GM21529 (cell line): ENCODE data around the gene TPM1.
"Not testable (repeated sequence)": the region's sequence is repeated elsewhere in the genome, so short reads cannot be mapped to it uniquely, and the experiment has no call there.

Experiments
- ATAC-seq: cut with Tn5 transposase; IDR thresholded peaks from one replicate; pipeline ENCODE4 v1.9.1; 2021; ENCODE audit not compliant: unreplicated experiment

The TPM1 gene

DNA sequence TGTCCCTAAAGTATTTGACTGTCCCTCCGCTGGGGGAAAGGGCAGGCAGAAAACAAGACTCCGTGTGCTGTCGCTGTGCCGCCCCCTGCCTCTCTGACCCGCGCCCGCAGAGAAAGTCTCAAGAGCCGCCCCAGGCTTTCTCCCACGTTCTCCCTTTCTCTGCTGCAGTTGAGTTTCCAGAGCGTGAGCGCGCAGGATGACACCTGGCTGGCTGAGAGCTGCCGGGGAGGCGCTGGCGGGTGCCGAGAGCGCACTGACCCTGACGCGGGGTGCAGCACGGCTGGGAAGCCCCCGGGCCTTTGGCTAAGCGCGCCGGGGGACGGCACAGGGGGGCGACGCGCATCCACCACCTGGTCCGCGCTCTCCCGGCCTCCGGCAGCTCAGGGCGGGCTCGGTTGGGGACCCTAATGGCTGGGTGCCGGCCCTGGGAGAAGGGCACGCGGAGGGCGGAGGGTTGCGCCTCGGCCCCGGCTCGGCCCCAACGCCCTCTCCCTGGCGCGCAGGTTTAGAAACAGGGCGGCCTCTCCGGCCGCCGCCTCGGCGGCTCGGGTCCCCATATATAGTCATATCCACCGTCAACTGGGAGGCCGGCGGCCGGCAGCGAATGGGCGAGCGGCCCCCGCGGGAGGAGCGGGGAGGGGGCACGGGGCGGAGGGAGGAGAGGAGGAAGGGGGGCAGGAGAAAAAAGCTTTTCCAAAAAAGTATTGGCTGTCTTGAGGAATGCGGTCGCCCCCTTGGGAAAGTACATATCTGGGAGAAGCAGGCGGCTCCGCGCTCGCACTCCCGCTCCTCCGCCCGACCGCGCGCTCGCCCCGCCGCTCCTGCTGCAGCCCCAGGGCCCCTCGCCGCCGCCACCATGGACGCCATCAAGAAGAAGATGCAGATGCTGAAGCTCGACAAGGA lies at the start of gene TPM1:
Gene TPM1, plus strand, starts transcription at position 774 of the 903 bp plus-strand sequence. Its CDS starts 83 bp downstream, at position 857.
- ATAC-seq: no peak

DNA sequence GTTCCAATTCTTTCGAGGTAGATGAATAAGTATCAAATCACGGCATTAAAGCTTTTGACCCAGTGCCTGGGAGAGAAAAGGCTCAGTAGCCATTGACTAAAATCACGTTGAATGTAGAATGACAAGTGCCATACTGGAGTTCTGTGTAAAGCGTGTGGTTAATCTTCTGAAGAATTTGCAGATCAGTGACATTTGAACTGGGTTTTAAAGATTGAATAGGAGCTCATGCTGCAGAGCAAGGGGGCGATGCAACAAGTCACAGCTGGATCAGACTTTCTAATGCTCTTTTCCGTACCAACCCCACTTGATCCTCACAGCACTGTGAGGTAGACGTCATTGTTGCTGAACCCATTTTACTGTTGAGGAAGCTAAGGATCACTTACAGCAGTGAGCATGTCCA lies 49.5 kb upstream of the TPM1 start:
- no peak for ATAC-seq

DNA sequence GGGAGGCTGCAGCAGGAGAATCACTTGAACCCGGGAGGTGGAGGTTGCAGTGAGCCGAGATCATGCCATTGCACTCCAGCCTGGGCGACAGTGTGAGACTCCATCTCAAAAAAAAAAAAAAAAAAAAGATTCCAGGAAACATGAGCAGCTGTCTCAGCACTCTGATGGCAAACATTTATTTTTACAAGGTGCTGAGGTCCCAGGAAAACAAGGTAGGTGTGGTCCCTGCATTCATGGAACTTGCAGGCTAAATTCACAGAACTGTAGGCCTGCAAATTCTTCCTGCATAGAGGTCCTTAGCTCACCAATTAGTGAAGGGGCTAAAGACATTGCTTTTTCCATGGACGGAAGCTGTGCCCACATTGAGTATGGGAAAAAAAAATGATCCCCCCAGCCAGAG lies 48.9 kb upstream of the TPM1 start:
- ATAC-seq: not testable (repeated sequence)

DNA sequence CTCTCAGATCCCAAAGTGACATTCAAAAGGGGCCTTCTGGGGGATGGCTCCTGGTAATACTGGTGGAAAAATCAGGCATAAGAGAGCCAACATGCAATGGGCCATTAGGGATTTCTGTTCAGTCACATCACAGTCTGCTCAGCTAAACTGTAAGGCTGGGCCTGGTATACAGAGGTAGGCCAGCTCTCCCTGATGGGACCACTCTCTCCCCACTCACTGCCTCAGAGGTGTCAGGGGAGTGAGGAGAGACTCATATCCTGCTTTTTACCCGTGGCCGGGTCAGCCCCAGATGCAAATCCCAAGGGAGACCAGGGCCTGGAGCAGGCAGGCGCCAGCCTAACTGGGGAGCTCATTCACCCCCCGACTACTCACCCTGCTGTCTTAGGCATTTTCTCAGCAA lies 48.1 kb upstream of the TPM1 start:
- no peak for ATAC-seq

DNA sequence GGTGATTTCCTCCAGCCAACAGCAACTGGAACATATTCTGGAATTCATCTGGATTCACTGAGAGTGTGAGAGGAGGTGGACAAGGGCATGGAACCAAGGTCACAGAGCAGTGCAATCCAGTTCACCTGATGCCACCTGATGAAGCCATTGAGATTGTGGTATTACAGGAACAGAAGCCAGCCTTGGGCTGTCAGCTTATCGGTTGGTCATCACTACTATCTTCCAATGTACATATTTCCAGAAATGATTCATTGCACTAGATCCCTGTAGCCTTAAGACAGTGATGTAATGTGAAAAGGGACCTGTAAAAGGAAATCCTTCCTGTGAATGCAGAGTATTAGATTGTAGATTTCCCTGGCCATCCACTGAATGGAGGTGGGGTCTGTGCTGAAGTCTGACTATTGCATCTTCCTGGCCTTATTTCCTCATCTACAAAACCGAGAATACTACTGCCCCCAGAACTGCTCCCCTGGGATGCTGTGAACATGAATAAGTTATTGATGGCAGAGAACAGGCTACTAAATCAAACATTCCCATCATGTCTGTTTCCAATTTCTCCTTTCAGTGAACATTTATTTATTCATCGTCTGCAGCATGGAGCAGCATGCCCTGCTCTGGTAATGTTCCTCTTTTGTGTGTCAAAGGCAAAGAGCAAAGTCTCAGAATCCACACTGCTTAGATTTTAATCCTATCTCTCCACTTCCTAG lies 47.4 kb upstream of the TPM1 start:
- no peak for ATAC-seq

DNA sequence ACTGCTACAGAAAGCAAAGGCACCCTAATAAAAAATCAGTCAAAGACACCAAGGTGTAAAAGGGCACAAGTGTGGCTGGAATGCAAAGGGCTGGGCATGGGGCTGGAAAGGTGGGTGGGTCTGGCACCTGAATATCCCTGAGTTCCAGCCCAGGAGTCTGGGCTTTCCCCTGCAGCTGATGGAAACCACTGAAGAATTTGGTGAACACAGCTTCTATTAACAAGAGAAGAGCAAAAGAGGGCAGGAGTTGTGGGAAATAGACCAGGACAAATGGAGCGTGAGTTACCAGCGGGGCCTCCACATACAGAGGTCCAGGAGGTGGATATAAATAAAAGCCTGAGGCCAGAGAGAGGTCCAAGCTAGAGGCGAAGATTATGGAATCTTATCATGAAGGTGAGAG lies 45.1 kb upstream of the TPM1 start:
- no peak for ATAC-seq

DNA sequence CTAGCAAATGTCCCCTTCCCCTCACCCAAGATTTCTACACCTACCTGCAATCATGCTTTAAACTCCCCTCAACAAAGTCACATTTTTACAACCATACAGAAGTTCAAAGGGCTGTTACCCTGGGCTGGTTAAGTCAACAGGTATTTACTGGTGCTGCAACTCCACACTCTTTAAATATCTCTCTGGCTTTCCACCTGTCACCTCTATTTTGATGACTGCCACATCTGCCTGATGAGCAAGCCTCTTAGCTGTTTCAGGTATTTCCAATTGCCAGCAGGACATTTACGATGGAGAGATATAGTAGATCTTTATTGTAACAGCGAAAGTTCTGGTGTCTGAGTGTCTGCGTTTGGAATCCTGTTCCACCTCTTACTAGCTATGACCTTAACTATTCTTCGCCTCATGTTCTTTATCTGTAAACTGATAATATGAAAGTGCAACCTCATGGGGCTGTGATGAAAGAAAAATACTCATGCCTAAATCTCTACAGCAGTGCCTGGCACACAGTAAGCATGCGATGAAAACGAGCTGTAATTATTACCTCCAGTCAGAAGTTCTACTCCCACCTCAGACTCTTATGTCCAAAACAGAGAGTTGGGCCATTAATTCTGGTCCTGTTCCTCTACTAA lies 44.2 kb upstream of the TPM1 start:
- ATAC-seq: no peak

DNA sequence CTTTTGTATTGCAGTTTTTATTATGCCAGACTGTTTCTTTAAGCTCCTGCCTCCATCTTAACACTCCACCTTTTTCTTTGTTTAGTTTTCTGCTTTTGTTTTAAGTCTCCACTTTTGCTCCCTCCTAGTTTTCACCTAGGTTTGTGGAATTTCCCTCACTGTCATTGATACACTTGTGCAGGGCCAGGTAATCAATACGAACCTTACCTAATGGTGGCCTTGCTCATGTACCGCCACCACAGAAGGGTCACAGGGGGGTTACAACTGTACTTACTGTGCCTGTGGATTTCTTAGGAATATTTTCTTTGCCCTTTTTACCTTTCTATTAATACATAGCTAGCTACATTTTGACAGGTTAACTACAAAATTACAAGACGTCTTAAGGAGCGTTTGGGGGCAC lies 43.4 kb upstream of the TPM1 start:
- ATAC-seq: no peak

DNA sequence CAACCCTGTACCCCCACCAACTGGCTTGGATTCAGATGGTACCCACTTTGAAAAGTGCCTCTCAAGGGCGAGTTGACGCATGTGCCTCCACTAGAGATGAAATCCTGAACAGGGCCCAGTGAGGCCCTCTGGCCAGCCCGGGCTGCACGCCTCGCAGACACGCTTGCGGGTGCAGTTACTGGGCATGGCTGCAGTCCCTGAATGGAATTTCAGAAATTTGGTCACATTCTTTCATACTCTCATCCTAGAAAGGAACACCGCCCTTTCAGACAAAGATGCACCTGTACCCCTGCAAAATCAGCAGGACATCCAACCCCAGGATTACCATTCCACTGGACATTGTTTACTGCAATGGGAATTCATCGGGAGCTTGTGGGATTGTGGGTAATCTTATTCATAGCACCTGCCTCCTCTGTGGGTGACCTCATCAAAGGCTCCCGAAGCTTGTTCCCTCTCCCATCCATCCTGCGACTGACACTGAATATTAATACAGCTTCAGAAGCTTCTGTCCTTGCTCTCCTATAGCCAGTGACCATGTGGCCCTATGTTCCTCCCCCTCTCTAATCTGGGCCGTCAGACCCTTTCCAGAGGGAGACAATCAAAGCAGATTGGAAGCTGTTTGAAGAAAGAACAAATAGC lies 42.5 kb upstream of the TPM1 start:
- no peak for ATAC-seq

DNA sequence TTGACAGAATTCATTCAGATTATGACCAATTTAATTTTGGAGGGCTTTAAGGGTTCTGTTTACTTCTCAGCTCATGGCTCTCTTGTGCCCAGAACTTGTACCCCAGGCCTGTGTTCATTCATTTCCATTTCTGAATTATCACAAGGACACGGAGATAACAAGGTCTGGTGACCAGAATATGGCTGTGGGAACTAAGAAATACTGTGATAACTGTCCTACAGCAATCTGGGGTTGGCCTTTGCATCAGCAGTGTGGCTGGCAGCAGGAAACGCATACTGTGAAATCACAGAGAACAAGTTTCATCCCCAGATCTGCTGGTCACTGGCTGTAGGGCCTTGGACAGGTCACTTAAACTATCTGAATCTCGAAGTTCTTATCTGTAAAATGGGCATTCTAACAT lies 41.8 kb upstream of the TPM1 start:
- no peak for ATAC-seq

DNA sequence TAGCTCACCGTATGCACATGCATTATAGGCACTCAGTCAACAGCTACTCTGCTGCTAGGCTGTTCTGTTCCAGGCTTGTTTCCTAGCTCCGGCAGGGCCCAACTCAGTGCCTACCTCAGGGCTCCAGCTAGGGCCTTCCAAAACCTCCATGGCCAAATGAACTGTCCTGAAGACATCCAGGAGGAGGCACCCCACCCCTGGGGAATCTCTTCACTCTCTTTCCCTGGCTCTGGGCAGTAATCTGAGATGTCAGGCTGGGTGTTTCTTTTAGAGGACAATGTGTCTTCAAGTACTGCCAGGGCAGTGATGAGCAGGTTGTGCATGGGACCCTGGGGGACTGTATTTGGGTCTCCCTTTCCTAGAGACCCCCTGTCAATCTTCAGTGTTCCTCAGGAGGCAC lies 38.3 kb upstream of the TPM1 start:
- ATAC-seq: no peak

DNA sequence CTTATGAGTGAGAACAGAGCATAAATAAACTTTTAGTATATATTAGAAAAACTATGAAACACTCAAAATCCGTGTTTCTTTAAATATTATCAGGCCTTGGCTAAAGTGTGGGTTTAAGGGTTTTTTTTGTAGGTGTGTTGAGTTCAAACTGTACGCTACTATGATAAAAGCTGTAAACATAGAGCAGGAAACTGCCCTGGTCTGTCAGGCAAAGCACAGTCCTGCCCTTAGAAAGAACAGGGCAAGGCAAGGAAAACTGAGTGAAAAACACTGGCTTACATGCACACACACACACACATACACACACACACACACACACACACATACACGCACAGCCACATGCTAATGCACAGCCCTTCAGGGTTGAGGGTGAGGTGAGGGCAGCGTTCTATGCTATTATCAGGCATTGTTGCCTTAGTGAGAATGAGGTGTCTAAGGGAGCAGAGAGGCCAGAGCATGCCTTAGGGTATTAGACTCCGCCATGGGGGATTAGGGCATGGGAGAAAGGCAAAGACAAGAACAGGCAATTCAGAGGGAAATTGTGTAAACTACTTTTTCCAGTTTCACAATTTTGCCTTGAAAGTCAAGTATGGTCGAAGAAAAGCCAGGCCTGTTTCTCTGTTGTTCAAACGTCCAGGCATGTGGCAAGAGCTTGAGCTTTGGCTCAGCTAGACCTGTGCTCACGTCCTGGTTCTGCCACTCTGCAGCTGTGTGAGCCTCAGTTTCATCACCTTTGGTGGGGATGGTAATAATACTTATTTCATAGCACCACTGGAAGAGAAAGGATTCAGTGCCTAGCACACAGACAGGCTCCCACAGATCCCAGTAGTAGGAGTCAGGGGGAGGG lies 36.3 kb upstream of the TPM1 start:
- no peak for ATAC-seq

DNA sequence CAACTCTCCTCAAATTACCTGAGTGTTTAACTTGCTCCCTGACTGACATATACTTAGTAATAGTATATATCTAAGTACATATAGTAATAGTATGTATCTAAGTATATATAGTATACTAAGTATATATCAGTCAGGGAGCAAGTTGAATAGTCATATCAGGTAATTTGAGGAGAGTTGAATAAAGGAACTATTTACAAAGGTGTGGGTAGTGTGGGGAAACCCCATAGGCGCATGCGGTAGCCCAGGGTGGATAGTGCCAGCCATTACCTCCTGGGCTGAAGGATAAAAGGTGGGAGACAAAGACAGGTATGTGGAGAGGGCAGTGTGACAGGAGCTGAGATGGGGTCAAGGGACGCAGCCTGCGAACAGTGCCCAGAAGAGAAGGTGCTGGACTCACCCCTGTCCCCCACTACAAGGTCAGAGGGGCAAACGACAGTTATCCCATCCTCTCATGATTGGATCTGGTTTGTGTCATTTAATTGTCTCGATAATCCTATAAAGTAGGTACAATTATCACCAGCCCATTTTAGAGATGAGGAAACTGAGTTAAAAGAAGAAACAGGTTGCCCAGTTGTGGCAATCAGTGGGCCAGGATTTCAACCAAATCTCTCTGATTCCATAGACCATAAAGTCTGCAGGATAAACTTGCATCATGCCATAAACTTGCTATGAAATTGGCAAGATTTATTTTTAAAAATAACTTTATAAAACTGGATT lies 34.1 kb upstream of the TPM1 start:
- ATAC-seq: no peak

DNA sequence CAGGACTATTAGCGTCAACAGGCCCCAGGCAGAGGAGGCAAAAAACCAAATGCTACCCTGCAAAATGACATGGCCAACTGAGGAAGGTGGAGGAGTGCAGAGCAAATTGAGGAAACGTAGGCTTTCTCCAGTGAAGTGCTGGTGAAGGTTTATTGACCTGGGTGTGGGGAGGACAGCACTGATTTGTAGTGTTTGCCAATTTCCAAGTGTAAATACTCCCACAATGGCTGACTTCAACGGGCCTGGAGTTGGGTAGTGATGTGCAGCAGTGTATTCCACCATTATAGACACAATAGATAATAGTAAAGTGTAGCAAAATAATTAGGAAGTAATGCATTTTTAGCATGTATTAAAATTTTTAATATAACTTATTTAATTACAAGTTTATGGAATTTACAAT lies 32.2 kb upstream of the TPM1 start:
- no peak for ATAC-seq

DNA sequence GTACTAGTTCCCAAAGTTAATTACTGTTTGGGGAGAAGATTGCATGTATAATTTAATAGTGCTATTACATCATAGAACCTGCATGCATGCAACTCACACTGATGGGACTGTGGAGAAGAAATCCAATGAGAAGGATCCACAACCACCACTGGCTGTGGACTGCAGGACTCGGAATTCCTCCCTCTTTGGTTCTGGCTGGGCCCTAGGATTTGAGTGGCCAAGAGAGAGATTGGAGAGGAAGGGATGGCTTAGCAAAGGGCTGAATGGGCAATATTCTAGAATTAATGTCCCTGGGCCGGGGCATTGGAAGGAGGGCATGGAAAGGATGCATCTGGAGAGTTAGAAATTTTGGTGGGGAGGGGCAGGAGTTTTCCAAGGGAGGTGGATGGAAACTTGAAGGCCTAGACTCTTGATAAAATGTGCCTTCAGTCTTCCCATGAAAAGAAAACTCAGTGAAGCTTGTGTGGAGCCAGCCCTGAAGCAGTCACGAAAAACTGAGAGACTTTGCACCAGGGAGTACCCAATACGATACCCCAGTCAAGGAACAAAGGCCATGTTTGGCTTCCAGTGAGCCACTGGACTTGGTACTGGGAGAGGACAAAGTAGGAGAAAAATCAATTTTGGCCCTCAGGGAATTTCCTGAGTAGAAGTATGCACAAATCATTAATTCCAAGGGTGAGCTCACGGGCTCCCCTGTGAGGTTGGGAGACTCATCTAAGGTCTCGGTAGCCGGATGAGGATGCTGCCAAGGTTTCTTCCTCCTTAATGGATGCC lies 31.4 kb upstream of the TPM1 start:
- no peak for ATAC-seq

DNA sequence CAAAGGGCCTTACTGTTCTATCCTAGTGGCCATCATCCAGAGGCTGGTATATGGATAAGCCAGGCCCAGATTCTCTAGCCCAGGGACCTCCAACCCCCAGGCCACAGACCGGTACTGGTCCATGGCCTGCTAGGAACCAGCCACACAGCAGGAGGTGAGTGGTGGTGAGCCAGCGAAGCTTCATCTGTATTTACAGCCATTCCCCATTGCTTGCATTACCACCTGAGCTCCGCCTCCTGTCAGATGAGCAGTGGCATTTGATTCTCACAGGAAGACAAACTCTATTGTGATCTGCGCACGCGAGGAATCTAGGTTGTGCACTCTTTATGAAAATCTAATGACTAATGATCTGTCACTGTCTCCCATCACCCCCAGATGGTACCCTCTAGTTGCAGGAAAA lies 30.1 kb upstream of the TPM1 start:
- no peak for ATAC-seq

DNA sequence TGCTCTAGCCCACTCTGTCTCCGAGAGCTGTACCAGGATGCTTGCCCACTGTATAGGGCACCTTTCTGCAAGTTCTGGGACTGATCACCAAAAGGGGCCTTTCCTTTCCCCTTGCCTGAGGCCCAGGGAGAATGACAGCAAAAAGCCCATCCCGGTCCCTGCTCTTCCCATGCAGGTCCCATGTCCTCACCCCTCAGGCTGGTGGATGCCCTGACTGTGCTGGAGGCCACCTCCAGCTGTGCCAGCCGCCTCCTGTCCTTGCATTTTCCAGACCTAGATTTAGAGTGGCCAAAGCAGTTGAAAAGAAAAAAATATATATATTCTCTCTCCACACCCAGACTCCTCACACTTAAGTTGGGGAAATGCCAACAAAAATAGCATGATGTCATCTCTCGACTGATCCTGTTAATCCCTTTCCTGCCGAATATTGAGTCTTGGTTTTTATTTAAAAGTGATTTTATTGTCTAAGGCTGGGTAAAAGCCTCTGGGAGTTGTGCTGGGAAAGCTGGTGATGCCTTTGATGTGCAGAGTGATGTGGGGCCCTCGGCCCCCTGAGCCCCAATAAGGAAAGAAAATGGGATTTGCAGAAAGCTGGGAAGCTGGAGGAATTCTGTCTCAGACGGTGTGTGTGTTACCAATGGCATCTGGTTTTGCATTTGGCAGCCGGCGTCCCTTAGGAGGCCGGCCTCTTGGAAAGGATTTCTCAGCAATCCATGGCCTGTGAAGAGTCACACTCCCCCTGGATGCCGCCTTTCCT lies 29.3 kb upstream of the TPM1 start:
- ATAC-seq: no peak

DNA sequence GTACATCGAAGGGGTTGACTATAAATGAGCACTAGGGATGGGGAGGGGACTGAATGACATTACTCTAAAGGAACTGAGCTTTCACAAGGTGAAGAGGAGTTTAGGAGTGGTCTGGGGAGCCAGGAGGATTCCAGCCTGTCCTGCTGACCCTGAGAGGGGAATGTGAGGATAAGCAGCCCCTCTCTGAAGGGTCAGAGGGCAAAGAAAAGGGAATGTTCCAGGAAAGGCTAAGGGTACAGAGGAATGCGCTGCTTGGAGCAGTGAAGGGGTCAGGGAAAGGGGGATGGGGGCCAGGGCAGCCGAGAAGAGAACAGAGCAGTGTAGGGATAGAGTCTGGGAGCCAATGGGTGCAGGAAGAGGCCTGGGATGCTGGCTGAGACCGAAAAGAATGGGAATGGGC lies 28.0 kb upstream of the TPM1 start:
- no peak for ATAC-seq
